Hematopoietic multipotent progenitor cell treated with erythropoietin and hydrocortisone succinate and interleukin-3 and kit ligand, for 15 days (in vitro differentiated cells): ENCODE measurements around the gene SVOPL.
"Not testable (repeated sequence)": the region's sequence is repeated elsewhere in the genome, so short reads cannot be mapped to it uniquely, and the experiment has no call there.

Experiments used
- DNase-seq: peaks from one replicate; pipeline ENCODE4 v3.0.0-alpha.2; 2015; ENCODE audit warnings: low spot score

Gene SVOPL, protein sequence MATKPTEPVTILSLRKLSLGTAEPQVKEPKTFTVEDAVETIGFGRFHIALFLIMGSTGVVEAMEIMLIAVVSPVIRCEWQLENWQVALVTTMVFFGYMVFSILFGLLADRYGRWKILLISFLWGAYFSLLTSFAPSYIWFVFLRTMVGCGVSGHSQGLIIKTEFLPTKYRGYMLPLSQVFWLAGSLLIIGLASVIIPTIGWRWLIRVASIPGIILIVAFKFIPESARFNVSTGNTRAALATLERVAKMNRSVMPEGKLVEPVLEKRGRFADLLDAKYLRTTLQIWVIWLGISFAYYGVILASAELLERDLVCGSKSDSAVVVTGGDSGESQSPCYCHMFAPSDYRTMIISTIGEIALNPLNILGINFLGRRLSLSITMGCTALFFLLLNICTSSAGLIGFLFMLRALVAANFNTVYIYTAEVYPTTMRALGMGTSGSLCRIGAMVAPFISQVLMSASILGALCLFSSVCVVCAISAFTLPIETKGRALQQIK

DNA sequence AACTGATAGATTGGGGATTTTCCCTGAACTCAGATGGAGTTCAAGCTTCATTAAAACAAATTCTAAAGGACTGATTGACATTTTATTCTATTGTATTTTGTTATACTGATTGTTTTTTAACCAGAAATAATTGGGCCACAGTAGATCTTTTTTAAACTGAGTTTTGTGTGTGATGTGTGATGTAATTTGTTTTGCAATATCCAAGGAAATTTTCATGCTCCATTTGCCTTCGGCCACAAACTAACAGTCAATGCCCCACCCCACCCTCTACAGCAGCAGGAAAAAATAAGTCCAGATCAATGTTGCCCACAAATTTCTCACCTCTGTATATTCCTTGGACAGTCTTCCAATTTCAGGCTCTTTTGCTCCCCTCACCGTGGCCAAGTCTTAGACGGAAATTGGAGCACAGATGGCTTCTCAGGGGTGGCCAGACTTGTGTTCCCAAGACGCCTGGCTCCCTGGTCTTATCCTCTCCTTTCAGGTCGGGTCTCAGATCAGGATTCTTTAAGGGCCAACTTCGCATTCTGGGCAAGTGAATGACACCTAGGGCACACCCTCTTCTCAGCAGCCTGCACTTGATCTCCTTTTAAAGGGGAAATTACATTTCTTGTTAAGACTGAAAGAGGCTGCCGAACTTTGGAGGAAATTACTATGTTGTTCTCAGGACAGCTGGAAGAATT lies at the start of gene SVOPL:
SVOPL (minus strand) TSS at position 506 of the 680 bp plus-strand sequence. CDS start 22,317 bp downstream, outside the sequence.
- no peak for DNase-seq

DNA sequence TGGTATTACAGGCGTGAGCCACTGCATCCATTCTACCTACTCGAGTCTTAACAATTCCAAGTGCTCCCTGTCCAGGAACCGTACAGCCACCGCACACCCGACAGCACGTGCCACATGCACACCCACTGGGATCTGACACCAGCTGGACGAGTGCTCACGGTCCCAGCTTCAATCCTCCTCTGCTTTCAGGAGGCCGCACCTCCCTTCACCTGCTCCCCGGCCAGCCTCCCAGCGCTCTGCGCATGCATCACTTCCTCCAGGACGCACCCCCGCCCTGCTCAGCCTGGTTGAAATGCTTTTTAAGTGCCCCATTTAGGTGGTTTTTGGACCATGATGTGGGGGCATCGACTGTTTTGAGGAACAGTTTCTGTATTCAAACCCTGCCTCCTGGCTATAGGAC lies 49.3 kb upstream of the SVOPL start:
- no peak for DNase-seq

DNA sequence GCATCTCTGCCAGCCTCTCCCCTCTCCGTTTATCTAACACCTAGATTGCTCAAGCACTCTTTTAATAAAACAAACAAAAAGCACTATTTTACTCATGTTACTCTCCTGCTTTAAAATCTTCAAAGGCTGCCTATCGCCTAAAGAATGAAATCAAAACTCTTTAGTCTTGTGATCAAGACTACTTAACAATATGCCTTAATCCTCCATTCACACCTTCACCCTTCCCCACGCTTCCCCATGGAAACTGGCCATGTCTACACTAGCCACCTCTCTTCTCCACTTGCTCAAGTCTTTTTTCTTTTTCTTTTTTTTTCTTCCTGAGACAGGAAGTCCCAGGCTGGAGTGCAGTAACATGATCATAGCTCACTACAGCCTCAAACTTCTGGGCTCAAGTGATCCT lies 48.8 kb upstream of the SVOPL start:
- DNase-seq: no peak

DNA sequence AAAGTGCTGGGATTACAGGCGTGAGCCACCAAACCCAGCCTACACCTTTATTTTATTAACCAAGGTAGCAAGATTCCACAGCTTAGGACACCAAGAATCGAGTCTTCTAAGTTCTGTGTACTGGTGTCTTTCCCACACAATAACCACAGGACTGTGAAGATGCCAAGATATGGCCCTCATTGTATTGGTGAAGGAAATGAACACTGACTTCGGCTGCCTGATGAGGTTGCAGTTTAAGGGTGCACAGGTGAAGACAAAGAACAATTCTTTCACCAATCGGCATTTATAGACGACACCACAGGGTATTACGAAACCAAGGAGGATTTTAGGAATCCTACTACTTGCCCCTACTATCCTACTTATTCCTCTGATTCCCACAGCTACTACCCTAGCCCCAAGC lies 47.5 kb upstream of the SVOPL start:
- no peak for DNase-seq

DNA sequence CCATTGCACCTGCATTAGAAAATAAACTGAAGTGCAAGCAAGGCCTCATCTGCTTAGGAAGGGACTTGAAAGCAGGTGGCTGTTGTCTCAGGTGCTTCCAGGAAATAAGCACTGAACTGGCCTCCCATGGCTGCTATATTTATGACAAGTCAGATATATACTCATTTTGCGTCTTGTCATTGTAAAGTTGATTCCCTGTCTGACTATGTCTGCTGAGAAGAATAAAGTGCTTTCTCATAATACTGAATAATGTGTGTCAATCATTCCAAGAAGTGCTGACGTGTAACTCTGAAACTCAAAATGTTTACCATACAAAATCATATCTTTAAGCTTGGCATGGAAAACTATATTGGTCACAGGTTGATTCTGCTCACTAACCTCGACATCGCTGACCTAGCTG lies 44.9 kb upstream of the SVOPL start:
- no peak for DNase-seq

DNA sequence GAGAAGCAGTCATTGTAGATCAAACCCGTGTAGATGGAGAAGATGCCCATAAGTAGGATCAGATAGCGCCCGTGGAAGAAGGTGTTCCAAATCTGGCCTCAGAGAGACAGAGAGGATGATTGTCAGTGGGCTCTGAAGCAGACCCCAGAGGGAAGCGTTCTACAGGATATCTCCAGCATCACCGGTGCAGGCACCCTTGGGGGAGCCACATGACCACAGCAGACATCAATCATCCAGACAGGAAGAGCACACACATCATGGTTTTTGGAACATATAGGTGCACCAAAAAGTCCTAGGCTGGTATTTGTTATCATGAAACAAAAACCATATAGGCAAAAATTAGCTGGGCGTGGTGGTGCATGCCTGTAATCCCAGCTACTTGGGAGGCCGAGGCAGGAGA lies 44.0 kb upstream of the SVOPL start:
- DNase-seq: no peak

DNA sequence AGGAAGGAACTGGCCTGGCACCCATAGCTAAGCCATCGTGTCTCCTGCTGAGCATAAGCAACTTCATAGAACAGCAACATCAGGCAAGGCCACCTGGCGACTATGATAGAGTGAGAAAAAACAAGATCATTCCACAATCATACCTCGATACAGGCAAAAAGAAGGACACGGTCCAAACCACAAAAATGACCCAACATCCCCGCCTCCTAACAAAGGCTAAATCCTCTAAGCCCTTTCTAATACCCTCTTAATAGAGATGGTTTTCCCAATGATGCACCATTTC lies 40.2 kb upstream of the SVOPL start:
- no peak for DNase-seq

DNA sequence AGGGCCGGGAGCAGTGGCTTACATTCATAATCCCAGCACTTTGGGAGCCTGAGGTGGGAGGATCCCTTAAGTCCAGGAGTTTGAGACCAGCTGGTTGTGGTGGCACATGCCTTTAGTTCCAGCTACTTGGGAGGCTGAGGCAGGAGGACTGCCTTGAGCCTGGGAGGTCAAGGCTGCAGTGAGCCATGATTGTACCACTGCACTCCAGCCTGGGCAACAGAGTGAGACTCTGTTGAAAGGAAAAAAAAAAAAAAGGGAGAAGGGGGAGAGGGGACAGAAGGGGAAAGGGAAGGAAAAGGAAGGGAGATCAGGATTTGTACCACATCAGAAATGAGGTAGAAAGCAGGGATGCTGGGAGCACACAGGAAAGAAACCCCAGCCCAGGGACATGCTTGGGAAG lies 38.7 kb upstream of the SVOPL start:
- no peak for DNase-seq

DNA sequence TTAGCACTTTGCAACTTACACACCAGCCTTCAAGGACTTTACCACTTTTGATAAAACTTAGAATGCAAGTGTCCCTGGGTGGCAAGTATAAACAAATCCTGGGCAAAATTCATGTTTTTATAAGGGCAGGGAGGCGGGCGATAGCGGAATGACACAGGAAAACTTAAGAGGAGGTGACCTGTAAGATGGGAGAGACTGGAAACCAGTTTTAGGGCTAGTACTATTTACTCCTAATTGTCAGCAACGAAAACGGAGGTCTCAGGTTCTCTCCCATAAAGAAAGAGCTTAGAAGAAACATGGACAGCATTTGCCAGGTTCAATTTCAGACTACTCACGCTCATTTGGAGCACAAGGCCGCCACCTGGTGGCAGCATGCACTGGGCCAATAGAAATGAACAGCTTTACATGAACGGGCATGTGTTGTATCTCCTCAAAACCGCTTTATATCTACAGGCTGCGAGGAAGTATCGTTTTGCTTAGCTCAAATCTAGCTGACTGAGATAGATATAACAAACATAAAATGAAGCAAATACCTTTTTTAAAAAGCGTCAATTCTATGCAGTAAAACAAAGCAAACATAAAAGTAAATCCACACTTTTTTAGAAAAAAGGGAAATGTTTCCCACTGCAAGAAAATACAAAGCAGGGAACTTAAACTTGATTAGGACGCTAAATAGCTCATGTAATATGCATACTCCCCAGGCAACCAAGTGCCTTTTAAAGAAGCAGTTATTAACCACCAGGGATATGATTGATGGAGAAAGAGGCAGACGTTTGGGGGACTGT lies 37.6 kb upstream of the SVOPL start:
- peak; percentile 68 for DNase-seq

DNA sequence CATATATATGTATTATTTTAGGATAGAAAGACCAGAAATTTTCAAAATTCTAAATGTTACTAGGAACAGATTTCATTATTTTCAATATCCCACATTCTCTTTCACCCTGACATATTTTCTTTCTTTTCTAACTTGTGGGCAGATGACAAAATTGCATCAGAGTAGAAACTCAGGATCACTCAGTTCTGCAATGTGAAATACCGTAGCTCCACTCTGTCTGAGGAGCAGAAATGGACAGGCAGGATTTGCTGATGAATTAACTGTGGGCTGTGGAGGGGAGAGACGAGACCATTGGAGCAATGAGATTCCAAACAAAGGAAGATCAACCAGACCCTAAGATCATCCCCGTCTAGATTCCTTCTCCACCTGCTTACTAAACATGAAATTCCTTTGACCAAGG lies 37.0 kb upstream of the SVOPL start:
- no peak for DNase-seq

DNA sequence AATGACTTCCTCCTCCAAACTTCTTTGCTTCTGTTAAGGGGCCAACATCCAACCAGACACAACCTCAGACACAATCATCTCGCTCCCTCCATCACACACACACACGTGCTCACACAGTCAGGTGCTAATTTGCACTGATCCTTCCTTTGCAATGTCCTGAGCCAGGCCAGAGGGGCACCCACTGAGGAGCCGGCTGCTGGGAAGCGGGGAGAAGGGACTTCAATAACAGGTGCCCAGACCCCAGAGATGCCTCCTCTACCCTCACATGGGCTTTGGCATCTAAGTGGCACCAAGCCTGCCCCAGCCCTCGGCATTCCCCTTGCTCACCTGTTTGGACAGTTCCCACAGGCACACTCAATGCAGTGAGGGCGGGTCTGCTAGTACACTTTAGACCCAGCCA lies 34.2 kb upstream of the SVOPL start:
- DNase-seq: no peak

DNA sequence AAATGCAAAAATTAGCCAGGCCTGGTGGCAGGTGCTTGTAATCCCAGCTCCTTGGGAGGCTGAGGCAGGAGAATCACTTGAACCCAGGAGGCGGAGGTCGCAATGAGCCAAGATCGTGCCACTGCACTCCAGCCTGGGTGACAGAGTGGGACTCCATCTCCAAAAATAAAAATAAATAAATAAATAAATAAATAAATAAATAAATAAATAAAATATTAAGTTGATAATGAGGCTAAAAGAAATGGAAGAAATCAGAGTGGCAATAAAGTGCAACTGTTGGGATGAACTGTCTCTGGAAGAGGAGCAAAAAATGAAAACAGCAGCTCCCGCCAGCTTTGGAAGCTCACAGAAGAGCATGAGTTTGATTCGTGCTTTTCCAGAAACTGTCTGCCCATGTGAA lies 30.6 kb upstream of the SVOPL start:
- DNase-seq: not testable (repeated sequence)

DNA sequence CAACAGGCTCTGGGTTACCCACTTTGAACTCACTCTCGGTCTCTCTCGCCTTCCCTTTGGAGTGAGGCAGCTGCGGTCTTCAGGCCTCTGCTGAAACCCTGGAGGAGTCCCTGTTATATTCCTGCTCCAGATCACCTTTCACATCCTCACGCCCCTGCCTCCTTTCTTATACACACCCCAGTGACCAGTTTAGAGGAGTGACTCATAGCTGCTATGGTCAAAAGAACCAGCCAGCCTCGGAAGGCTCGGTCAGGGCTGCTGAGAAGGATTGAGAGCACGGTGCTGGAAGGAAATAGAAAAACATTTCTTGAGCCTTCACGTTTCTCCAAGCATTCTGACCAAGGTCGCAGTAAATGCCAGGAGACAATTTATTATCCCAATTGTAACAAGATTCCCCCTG lies 28.3 kb upstream of the SVOPL start:
- DNase-seq: no peak

DNA sequence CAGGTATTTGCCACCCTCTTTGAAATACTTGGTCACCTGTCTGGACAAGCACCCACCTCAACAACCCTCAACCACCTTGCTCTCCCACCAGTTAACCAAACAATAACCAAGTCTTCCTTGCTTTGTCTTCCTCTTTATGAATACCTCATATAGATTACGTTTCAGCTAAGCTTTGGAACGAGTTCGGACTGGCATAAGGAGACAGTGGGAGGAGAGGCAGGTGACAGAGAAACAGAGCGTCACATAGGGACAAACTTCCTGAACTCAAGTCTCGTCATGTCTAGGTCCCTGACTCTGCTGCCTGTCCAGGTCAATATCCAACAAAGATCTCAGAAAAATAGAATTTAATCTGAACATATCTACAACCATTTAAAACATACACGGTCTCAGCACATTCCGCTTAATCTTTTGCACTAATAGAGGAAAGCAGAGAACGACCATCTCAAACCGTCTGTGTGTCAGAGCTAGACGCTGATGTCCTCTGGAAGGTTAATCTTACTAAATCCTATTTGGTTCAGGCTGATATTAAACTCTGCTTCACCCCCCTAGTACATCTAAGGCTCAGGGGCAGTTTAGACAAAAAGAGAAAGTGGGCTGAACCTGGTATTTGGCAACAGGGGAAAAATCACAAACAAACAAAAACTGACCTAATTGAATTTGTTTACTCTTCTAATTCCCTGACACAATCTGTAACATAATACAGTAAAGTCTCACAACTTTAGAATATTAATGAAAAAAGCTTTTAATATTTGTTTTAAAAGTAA lies 26.4 kb upstream of the SVOPL start:
- no peak for DNase-seq

DNA sequence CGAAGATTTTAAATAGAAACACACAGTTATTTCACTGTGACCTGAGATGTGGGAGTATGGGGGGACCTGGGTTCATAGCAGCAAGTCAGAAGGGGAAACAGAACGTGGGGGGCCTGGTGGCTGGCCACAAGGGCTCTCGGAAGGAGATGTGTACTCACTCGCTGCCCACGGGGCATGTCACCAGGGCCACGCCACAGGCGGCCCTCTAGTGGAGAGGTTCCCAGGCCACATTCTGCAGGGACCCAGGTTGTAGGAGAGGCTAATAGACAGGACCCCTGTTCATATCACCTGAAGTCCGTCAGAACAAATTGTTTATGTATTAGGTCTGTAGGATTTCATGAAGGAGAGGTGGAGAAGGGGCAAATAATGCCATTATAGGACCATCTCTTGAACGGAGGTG lies 25.1 kb upstream of the SVOPL start:
- DNase-seq: no peak

DNA sequence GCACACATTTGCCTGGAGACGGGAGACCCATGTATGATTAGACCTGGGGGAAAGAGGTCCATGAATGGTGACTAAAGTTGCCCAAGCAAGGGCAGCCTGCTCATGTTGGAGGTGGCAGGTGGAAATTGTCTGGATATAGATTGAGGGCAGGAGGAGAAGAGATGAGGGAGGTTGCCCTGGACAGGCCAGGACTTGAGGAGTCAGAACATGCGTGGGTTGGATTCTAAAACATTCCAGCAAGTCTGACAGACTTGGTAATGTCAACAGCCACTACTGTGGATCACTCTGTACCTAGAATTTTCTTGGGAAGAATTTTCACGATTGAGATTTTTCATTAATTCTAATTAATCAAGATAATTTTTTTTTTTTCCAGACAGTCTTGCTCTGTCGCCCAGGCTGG lies 19.1 kb upstream of the SVOPL start:
- no peak for DNase-seq

DNA sequence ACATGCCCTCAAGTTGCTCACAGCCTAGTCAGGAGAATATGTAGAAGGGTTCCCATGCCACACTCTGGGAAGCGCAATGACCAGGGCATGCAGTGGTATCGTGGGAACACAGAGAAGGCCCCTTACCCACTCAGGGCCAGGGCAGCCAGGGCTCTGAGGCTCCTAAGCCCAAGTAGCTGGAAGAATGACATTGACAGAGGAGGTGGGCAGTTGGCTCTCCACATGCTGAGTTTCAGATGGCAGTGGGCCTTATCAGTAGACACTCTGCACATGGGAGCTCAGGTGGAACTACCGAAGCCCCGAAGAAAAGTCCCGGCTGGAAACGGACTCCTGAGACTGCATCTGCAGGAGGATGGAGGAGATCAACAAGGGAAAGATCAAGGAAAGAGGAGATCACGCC lies 15.7 kb upstream of the SVOPL start:
- DNase-seq: no peak

DNA sequence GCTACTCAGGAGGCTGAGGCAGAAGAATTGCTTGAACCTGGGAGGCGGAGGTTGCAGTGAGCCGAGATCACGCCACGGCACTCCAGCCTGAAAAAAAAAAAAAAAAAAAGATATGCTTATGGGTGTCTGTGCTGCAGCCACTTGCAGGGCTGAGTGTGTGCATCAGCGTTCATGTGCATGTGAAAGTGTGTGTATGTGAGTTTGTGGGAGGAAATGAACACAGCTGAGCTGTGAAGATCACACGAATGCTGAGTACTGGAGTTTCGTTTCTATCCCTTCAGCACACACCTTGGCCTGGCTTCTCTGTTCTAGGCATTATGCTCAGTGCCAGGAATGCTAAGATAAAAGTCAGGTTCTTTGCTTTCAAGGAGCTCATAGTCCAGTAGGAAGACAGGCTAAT lies 12.0 kb upstream of the SVOPL start:
- DNase-seq: no peak

DNA sequence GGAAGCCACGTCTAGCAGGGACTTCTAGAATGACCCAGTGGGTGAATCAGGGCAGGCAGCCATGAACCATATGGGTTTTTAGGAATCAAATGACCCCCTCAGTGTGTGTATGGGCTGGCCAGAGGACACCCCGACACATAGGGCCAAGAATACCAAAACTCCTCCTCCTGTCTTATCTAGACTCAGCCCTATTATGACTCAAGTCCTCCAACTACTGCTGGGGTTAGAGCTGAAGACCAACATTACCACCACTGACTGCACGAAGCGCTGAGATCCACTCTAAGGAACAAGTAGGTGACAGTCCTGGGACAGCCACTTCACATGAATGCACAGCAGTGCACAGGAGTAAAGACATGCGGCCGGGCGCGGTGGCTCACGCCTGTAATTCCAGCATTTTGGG lies 11.5 kb upstream of the SVOPL start:
- DNase-seq: no peak

DNA sequence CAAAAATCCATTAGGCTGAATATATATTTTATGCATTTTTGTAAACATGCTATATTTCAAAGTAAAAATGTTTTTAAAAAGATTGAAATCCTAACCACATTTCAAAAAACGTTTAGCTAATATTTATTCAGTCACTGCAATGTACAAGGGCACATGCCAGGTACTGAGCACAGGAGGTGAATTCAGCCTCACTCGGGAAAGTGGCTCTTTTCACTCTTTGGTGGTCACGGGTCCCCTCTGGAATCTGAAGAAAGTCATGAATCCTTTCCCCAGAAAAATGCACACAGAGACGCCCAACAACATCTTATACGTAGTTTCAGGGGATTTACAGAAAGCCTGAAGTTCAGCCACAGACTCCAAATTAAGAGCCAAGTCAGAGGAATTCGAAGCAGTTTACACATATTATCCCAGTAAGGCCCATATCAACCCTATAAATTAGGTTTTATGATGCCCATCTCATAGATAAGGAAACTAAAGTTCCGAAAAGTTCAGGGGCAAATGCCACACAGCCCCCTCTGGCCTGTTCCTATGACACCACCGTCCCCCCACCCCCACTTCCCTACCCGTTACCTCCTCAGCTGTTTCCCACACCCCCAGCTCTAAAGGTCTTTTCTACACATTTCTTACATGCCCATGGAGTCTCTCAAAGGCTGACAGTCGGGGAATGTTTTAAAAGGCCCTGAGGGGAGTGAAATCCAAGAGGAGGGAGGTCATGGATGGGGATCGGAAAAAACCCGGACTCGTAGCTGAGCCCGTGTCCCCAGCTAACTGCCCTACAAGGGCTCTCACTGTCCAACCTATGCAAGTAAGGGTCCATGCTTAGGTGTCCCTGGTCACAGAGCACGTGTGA lies 9.6 kb upstream of the SVOPL start:
- DNase-seq: no peak

DNA sequence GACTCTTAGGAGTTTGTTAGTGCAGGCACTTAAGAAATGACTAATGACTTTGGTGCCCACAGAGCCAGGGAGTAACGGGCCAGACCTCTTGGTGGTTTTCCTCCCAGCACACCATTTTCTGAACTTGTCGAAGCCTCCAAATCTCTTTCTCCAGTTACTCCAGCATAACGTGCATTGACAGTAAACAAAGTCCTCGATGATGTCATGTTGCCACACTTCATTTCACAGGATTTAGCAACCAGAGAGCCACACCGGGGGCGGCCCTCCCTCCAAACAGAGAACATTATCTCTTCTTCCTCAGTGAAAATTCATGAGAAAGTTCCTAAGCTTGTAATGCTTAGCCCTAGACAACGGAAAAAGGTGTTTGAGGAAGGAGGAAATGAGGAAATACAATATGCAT lies 4.0 kb upstream of the SVOPL start:
- DNase-seq: no peak
